Activated naive CD8-positive, alpha-beta T cell treated with anti-CD3 and anti-CD28 coated beads for 36 hours (primary cell): Measurements from ENCODE around the gene YOD1. TPM values are rescaled to one million over a fixed set of nuclear protein-coding genes. Genes with fewer than 3 reads are reported as not detected.

ENCODE experiments used
- DNase-seq: peaks from one replicate; pipeline ENCODE4 v3.0.0; 2021
- H3K27ac Mint-ChIP-seq: one replicate; pipeline ENCODE4 v1.8.0; 2022; ENCODE audit warnings: mild to moderate bottlenecking, moderate library complexity, mixed read lengths
- H3K27me3 Mint-ChIP-seq: one replicate; pipeline ENCODE4 v1.8.0; 2022; ENCODE audit warnings: mild to moderate bottlenecking, mixed read lengths
- H3K36me3 Mint-ChIP-seq: one replicate; pipeline ENCODE4 v1.8.0; 2021; ENCODE audit warnings: mild to moderate bottlenecking, mixed read lengths
- H3K4me1 Mint-ChIP-seq: one replicate; pipeline ENCODE4 v1.8.0; 2021; ENCODE audit warnings: mixed read lengths
- H3K4me3 Mint-ChIP-seq: one replicate; pipeline ENCODE4 v1.8.0; 2022; ENCODE audit warnings: mild to moderate bottlenecking, moderate library complexity, mixed read lengths
- H3K9me3 Mint-ChIP-seq: one replicate; pipeline ENCODE4 v1.8.0; 2022; ENCODE audit warnings: mixed read lengths
- total RNA-seq, 2 experiments: library from RNA; stranded (reverse); gene quantifications; one replicate each; pipeline ENCODE4 v1.2.3, GENCODE V29; 2021

YOD1 gene
- total RNA-seq, 2 experiments from 2014 or later, result 10.8 to 10.9 TPM

GRCh38 chr1:207018707-207019106 is 32.3 kb downstream of the YOD1 start:
- Mint-ChIP-seq H3K36me3 (no peaks in the 10 kb centered on the region), H3K9me3 (no peaks in the 10 kb centered on the region), H3K27ac (no peak overlapping the region), H3K4me1 (peaks cover 2% of the 10 kb centered on the region), H3K4me3 (no peak overlapping the region), H3K27me3 (peaks cover 3% of the 10 kb centered on the region)
- DNase-seq, result no peak

- Mint-ChIP-seq H3K27me3 (peaks cover 3% of the 10 kb centered on the region), H3K4me1 (peaks cover 2% of the 10 kb centered on the region), H3K36me3 (no peaks in the 10 kb centered on the region), H3K9me3 (no peaks in the 10 kb centered on the region), H3K27ac (no peak overlapping the region), H3K4me3 (no peak overlapping the region)
- DNase-seq, result no peak
Observed at GRCh38 chr1:207017615-207018559, 33.1 kb downstream of the YOD1 start.

GRCh38 chr1:207015791-207016190 is 35.2 kb downstream of the YOD1 start:
- Mint-ChIP-seq H3K4me3 (no peak overlapping the region), H3K27ac (no peak overlapping the region), H3K27me3 (peaks cover under 1% of the 10 kb centered on the region), H3K9me3 (no peaks in the 10 kb centered on the region), H3K36me3 (no peaks in the 10 kb centered on the region), H3K4me1 (peaks cover 2% of the 10 kb centered on the region)
- no peak for DNase-seq

- Mint-ChIP-seq H3K9me3 (no peaks in the 10 kb centered on the region), H3K27ac (no peak overlapping the region), H3K4me3 (no peak overlapping the region), H3K4me1 (peaks cover 2% of the 10 kb centered on the region), H3K36me3 (no peaks in the 10 kb centered on the region), H3K27me3 (no peaks in the 10 kb centered on the region)
- no peak for DNase-seq
Observed at GRCh38 chr1:207014728-207015127, 36.3 kb downstream of the YOD1 start.

GRCh38 chr1:207013321-207014085 is 37.5 kb downstream of the YOD1 start:
- no peaks in the 10 kb centered on the region for H3K27me3 Mint-ChIP-seq
- H3K4me1 Mint-ChIP-seq, result peaks cover 2% of the 10 kb centered on the region
- H3K27ac Mint-ChIP-seq, result no peak overlapping the region
- H3K4me3 Mint-ChIP-seq, result no peak overlapping the region
- no peaks in the 10 kb centered on the region for H3K9me3 Mint-ChIP-seq
- no peak for DNase-seq
- no peaks in the 10 kb centered on the region for H3K36me3 Mint-ChIP-seq

GRCh38 chr1:207010726-207011125 is 40.3 kb downstream of the YOD1 start:
- no peak for DNase-seq
- Mint-ChIP-seq H3K36me3 (no peaks in the 10 kb centered on the region), H3K4me3 (no peak overlapping the region), H3K27ac (no peak overlapping the region), H3K4me1 (no peaks in the 10 kb centered on the region), H3K27me3 (no peaks in the 10 kb centered on the region), H3K9me3 (no peaks in the 10 kb centered on the region)

- DNase-seq, result no peak
- Mint-ChIP-seq H3K27me3 (peaks cover 3% of the 10 kb centered on the region), H3K9me3 (no peaks in the 10 kb centered on the region), H3K27ac (no peak overlapping the region), H3K4me1 (no peaks in the 10 kb centered on the region), H3K36me3 (no peaks in the 10 kb centered on the region), H3K4me3 (no peak overlapping the region)
Observed at GRCh38 chr1:207009945-207010344, 41.1 kb downstream of the YOD1 start.

- DNase-seq, result no peak
Observed at GRCh38 chr1:207009182-207009850, 41.7 kb downstream of the YOD1 start.

GRCh38 chr1:207007352-207008033 is 43.5 kb downstream of the YOD1 start:
- Mint-ChIP-seq H3K9me3 (no peaks in the 10 kb centered on the region), H3K27ac (no peak overlapping the region), H3K27me3 (peaks cover 3% of the 10 kb centered on the region), H3K4me3 (no peak overlapping the region), H3K4me1 (no peaks in the 10 kb centered on the region), H3K36me3 (no peaks in the 10 kb centered on the region)
- no peak for DNase-seq

More at GRCh38 chr1:207009182-207009850, 41.7 kb downstream of the YOD1 start:
- H3K27me3 Mint-ChIP-seq, result peaks cover 3% of the 10 kb centered on the region
- H3K36me3 Mint-ChIP-seq, result no peaks in the 10 kb centered on the region
- no peaks in the 10 kb centered on the region for H3K4me1 Mint-ChIP-seq
- H3K9me3 Mint-ChIP-seq, result no peaks in the 10 kb centered on the region
- no peak overlapping the region for H3K27ac Mint-ChIP-seq
- H3K4me3 Mint-ChIP-seq, result no peak overlapping the region

- Mint-ChIP-seq H3K36me3 (no peaks in the 10 kb centered on the region), H3K4me3 (no peak overlapping the region), H3K9me3 (no peaks in the 10 kb centered on the region), H3K4me1 (no peaks in the 10 kb centered on the region), H3K27ac (no peak overlapping the region), H3K27me3 (peaks cover 3% of the 10 kb centered on the region)
- no peak for DNase-seq
Observed at GRCh38 chr1:207006914-207007313, 44.1 kb downstream of the YOD1 start.

- Mint-ChIP-seq H3K27ac (no peak overlapping the region), H3K9me3 (no peaks in the 10 kb centered on the region), H3K4me3 (no peak overlapping the region), H3K36me3 (no peaks in the 10 kb centered on the region), H3K27me3 (peaks cover 3% of the 10 kb centered on the region), H3K4me1 (no peaks in the 10 kb centered on the region)
- no peak for DNase-seq
Observed at GRCh38 chr1:207006083-207006482, 44.9 kb downstream of the YOD1 start.

- H3K27ac Mint-ChIP-seq, result no peak overlapping the region
Observed at GRCh38 chr1:207004931-207005830, 45.8 kb downstream of the YOD1 start.

GRCh38 chr1:207003210-207003609 is 47.8 kb downstream of the YOD1 start:
- Mint-ChIP-seq H3K9me3 (no peaks in the 10 kb centered on the region), H3K4me3 (no peak overlapping the region), H3K36me3 (no peaks in the 10 kb centered on the region), H3K27me3 (peaks cover 3% of the 10 kb centered on the region), H3K4me1 (no peaks in the 10 kb centered on the region), H3K27ac (no peak overlapping the region)
- no peak for DNase-seq

More at GRCh38 chr1:207004931-207005830, 45.8 kb downstream of the YOD1 start:
- DNase-seq, result no peak
- no peak overlapping the region for H3K4me3 Mint-ChIP-seq
- H3K4me1 Mint-ChIP-seq, result no peaks in the 10 kb centered on the region
- no peaks in the 10 kb centered on the region for H3K36me3 Mint-ChIP-seq
- H3K27me3 Mint-ChIP-seq, result peaks cover 3% of the 10 kb centered on the region
- H3K9me3 Mint-ChIP-seq, result no peaks in the 10 kb centered on the region

- Mint-ChIP-seq H3K36me3 (no peaks in the 10 kb centered on the region), H3K4me3 (no peak overlapping the region), H3K27me3 (peaks cover 3% of the 10 kb centered on the region), H3K9me3 (no peaks in the 10 kb centered on the region), H3K4me1 (no peaks in the 10 kb centered on the region), H3K27ac (no peak overlapping the region)
- DNase-seq, result no peak
Observed at GRCh38 chr1:207002724-207003146, 48.3 kb downstream of the YOD1 start.
